Esophagus squamous epithelium (tissue), 4 donors: ENCODE data around the gene SNX19.

Experiments used
- CTCF ChIP-seq, 6 experiments: fragments of 450-650 bp in 4 of 6; fragments of 200-600 bp in 2 of 6; sonication (generic) in 2 of 6; IDR thresholded peaks; one replicate each; pipeline ENCODE4 v1.5.1; 2016 to 2019; ENCODE audit warnings: antibody characterized with exemption in 6 of 6, mild to moderate bottlenecking in 4 of 6, moderate library complexity in 4 of 6
- POLR2A ChIP-seq, 4 donors: fragments of 450-650 bp; IDR thresholded peaks; one replicate each; pipeline ENCODE4 v1.6.1; 2017; ENCODE audit warnings: antibody characterized with exemption in 4 of 4, mild to moderate bottlenecking in 4 of 4, moderate library complexity in 3 of 4

- TF ChIP-seq CTCF (IDR thresholded peaks at IDR 0.05) (no peak), POLR2A (IDR thresholded peaks at IDR 0.05) (no peak)
Observed at GRCh38 chr11:130834886-130835285, 81.4 kb downstream of the SNX19 start.
